Muscle of back (tissue), 11 donors: ENCODE results near the gene PLD2. TPM values are rescaled to one million over a fixed set of nuclear protein-coding genes. Genes with fewer than 3 reads are reported as not detected.
A peak's percentile ranks its signal among the peaks of the same experiment; 100 is the strongest.

ENCODE experiments used
- DNase-seq, 3 donors: peaks; one replicate each; pipeline versions ENCODE4 v3.0.0 to v3.0.0-alpha.2; 2013
- polyA plus RNA-seq, 10 donors: library from polyadenylated mRNA; unstranded; fragments of 120-200 nt; gene quantifications; one replicate each; pipeline ENCODE4 v1.2.1, GENCODE V29; 2013; ENCODE audit not compliant: insufficient read length in 10 of 10

PLD2 gene
- polyA plus RNA-seq, 10 donors = 15.4 to 35.0 (median 24.6) TPM

DNA sequence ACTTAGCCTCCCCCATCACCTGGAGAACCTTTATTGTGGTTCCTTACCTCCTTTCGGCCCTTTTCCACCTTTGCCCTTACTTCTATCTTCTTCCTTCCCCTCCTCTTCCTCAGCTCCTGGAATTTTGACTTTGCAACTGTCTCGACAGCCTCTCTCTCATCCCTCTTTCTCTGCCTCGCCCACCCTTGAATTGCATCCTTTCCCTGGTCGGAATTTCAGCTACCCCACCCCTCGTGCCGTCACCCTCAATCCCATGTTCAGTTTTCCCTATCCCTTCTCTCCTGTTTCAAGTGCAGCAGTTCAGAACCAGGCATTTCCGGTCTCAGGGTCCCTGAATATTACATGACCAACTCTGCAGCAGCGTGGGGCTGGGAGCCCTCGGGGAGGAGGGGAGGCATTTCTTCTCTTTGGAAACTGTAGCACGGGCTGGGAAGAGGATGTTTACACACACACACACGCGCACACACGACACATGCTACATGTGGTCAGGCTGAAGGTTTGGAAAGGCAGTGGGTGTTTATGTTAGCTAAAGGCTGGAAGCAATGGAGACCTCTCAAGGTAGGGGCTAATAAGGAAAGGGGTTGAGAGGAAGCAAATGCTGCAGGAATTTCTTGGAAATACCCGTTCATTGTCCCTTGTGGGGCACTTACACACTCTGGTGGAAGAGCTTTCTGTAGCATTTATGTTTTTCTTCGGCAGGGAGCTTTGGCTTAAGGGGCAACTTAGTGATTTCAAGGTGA, 27.2 kb downstream of the PLD2 start:
- DNase-seq = peak; percentile 22 to 79 (median 48)

DNA sequence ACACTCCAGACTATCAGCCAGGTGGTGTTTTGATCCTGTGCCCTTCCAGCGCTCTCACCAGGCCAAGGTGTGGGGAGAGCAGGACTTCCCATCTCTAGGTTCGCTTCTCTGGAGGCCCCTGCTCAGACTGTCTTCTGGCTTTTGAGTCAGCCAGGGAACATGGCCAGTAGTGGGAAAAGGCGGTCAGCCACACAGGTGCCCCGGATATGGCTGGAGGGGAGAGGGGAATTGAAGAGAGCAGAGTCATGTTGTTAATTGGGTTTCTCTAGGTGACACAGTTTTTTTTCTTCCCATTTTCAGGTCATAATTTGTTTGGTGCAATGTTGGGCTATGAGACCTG, 27.7 kb downstream of the PLD2 start:
- DNase-seq = no peak

DNA sequence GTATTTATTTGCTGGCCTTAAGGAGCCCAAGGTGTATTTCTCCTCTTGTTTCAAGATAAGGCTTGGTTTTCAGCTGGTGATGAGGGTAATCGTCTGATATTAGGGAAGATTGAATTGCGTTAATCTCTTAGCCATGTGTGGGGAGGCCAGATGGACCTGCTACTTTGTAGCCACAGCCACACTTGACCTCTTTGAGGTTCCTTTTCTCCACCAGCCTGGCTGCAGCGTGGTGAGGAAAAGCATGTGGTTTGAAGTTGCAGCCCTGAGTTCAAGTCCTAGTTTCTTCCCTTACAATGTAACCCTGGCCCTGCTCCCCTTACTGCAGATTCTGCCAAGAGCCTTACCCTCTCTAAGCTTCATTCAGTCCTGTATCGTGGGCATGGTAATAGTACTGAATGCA, 29.3 kb downstream of the PLD2 start:
- no peak for DNase-seq

DNA sequence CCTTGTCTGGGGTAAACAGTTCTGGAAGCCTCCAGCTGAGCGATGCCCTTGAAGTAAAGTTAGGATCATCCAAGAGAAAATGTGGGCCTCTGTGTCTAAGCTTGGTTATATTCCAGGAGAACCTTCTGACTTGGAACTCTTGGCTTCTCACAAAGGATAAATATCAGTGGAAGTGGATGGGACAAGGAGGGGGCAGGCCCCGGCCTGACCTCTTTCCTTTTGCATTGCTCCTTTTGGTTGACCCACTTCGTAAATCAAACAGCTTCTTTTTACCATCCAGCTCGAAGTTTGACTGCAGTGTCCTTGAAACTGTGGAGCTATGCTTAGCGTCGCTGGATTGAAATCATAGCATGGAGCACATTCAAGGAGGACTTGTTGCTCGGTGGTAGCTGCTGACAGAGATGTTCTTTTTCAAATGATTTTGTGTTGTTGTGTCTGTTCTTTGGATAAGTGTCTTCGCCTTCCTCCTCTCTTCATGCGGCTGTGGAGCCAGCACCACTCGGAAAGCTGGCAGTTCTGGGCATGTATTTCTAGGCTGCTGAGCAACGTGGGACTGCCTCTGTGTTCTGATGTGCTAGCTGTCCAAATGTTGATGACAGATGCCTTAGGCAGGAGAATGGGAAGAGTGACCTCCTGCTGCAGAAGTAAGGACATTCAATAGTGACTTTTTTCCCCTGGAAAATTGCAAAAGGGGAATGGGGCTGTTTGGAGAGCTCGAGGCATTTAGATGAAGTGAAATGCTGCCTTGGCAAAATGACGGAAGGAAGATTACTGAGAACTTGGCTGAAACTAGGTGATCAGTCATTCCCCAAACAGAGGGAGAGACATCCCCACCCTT, 30.7 kb downstream of the PLD2 start:
- DNase-seq = no peak

DNA sequence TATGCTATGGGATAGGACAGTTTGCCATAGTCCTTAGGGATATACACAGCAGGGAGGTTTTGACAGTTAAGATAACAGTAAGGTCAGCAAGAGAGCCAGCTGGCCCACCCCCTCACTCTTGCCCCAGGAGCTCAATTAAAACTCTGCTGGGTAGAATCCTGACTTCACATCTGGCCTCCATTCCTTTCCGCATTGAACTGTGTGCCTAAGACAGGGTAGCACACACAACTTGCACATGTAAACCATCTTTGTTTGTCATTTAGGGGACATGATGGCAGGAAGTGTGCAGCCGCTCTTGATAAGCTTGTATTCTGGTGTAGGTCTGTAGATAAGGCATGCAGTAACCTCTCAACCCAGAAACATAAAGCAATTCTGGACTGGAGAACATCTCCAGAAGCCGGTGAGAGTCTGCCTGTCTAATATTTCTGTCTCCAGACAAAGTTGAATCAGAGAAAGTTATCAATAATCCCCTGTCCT, 31.4 kb downstream of the PLD2 start:
- DNase-seq = no peak

DNA sequence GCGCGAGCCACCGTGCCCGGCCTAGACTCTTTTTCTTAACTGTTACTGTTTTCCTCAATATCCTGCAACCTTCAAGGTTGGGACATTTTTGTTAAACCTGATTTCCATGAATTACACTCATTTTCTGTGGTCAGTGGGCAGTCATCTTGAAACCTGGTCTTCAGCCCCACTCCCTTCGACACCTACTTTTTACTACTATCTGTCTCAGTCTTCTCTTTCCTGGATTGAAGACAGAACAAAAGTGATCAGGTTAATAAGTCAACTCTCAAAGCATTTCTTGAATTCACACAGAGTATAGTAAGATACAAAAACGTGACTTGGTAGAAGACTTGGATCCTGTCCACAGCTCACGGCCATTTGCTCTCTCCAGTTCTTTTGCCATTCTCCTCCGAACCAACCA, 32.3 kb downstream of the PLD2 start:
- no peak for DNase-seq

DNA sequence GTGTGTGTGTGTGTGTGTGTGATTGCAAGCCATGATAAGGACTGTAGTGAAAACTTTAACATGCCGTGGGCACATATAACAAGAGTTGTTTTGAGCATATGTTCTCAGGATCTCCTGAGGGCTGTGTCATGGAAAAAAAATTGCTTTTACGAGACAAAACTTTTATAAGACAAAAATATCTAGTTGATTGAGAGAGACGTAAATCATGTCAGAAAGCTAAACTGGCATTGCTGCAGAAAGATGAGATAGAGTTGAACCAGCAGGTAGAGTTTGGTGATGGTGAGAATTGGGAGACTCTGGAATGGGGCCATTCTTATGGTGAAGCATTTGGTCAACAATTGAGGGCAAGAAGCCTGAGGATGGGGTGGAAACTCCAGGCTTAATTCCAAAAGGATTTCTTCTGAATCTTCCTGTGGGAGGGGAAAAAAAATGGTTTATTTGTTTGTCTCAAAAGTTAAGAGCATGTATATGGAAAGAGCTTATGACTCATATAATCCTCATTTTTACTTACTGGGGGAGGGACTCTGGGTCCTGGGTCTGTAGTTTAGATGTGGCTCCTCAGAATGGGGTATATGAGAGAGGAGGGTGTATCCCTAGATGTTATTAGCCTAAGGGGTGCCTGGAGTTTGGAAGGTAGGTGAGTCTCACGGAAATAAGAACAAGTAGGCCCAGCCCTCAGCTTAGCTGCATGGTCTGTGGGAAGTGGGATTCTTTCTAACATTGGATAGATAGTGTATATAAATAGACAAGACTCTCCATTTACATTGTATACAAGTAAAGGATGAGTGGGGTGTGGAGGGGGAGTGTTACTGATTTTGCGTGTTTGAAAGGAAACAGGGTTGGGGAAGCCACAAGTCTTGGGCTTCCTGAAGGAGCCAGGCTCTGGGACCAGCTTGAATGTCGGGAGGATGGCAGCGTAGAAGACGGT, 33.3 kb downstream of the PLD2 start:
- DNase-seq = no peak

DNA sequence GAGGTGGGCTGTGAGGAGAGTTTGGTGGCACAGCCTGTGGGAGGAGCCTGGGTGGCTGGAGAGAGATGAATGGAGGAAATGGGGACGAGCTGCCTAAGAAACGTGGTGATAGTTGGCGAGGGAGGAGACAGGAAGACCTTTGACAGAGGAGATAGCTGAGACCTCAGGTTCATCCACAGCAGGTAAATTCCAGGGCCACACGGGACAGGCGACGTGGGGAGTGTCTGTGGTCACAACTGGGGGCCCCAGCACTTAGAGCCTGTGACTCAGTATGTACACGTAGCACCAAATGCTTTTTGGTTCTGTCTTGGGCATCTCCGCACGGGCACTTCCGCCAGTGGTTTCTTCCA, 33.9 kb downstream of the PLD2 start:
- no peak for DNase-seq

DNA sequence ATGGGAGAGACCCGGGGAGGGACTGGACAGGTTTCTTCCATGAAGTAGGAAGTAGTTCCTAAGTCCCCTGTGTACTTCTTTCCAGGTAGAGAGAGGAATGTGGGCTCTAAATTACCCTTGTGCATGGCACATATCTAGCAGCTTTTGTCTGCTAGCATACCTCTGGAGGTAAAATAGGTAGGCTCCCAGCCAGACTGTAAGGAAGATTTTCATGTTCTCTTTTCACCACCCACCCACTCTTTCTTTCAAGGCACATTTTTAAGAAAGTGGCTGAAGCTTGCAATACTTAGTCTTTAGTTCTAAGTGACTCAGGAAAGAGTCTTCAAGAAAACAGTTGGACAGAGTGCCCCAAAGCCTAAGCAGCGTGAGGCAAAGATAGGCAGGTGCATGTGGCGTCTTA, 35.4 kb downstream of the PLD2 start:
- DNase-seq = no peak

DNA sequence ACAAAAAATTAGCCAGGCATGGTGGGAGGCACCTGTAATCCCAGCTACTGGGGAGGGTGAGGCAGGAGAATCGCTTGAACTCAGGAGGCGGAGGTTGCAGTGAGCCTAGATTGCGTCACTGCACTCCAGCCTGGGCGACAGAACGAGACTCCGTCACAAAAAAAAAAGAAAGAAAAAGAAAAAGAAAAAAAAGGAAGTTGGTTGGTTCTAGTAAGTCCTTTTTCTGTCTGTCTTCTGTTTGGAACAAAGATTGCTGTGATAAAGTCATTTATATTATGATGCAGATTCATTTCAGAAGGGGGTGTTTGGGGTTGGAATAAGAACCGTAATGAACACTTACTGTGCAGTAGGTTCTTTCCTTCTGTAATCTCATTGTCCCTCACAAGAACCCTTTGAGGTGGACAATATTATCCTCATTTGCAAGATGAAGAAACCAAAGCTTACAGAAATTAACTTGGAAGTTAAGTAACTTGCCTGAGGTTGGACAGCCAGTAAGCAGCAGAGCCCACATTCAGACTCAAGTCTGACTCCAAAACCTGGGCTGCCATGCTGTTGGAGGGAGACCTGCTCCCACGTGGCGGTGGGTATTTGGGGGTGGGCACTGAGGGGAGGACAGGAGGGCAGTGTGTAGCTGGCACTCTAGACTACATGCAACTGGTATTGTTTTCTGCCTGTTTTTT, 36.5 kb downstream of the PLD2 start:
- no peak for DNase-seq

DNA sequence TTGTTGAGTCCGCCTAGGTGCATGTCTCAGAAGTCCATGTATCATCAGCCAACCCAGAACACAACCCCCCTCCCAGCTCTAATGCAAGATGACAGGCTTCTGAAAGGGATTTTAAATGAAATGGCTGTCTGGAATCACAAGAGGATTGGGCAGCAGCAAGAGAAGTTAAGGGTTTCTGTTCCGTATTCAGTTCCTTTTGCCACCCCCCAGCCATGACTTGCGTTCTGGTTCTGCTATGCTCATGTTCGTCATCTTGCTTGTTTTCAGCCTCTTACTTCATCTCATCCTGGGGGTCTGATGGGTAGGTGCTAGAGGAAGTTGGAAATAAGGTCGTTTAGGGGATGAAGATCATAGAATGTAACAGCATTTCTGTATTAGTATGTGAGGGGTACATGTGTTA, 38.2 kb downstream of the PLD2 start:
- no peak for DNase-seq

DNA sequence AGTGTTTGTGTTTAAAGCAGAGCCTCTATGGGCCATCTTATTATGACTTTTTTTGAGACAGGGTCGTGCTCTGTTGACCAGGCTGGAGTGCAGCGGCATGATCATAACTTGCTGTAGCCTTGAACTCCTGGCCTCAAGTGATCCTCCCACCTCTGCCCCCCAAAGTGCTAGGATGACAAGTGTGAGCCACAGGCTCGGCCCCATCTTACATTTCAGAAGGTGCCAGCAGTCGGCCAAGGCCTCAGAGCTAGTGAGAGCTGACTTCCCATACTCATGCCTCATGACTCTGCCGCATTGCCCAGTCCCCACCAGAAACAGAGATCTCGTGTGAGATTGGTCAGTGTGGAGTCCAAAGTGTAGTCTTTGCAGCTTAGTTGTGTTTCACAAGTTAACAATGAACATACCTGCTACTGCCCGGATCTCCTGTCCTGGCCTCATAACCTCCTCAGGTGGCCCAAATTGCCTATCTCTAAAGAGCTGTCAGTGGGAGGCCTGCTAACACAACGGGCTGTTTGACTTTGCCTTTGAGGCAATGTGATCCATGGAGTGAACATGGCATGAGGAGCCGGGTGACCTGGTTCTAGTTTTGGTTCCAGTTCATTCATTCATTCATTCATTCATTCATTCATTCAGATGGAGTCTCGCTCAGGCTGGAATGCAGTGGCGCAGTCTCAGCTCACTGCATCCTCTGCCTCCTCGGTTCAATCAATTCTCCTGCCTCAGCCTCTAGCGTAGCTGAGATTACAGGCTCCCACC, 39.9 kb downstream of the PLD2 start:
- no peak for DNase-seq

DNA sequence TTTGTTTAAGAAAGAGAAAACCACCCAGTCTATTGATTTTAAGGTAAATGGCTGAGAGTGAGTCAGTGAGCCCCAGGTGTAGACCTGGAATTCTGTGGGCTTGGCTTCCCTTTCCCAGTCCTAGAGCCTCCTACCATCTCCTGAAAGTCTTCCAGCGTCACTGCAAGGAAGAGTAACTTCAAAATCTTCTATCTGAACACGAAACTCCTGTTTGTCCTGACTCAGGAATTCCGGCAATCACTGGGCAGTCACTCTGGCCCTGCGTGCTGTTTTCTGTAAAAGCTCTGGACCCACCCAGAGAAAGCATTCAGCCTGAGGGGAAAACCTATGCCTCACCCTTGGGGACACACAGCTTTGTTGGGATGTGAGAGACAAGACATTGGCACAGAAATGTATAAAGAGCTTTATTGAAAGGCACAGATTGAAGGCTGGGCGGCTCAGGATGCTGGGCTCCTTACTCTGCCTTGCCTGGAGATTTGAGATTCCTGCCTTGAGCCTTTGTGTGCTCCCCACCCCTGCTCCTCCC, 42.1 kb downstream of the PLD2 start:
- no peak for DNase-seq

DNA sequence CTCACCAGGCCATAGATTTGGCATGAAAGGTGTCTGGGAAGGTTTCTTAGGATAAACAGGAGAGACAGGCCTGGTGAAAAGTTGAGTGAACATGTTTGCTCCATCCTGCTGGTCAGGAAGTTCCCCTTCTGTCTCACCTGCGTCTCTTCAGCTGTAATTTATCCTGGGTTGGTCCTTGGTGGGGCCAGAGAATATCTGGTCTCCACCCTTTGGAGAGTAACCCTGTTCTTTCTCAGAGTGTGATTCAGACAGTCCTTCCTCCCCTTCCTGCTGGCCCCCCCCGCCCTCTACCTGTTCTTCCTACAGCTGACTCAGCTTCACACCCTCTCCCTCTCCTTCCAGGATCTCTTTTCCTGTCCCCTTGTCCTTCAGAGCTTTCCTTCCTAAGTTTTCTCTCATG, 43.3 kb downstream of the PLD2 start:
- no peak for DNase-seq

DNA sequence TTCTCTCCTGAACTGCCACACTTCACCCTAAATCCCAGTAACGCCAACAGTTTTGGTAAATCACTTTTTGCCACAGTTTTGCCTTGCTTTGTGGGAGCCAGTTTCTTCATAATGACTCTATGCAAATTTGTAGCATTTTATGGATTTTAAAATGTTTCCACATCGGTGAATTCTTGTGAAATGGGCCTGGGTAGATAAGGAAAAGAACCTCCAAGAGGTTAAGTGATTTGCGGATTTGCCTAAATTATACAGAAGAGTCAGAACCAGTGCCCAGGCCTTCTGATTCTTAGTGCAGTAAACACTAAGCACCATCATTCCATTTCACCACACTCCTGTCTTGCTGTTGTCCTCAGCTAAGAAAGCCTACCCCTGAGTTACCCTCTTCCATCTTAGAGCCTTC, 44.1 kb downstream of the PLD2 start:
- no peak for DNase-seq

DNA sequence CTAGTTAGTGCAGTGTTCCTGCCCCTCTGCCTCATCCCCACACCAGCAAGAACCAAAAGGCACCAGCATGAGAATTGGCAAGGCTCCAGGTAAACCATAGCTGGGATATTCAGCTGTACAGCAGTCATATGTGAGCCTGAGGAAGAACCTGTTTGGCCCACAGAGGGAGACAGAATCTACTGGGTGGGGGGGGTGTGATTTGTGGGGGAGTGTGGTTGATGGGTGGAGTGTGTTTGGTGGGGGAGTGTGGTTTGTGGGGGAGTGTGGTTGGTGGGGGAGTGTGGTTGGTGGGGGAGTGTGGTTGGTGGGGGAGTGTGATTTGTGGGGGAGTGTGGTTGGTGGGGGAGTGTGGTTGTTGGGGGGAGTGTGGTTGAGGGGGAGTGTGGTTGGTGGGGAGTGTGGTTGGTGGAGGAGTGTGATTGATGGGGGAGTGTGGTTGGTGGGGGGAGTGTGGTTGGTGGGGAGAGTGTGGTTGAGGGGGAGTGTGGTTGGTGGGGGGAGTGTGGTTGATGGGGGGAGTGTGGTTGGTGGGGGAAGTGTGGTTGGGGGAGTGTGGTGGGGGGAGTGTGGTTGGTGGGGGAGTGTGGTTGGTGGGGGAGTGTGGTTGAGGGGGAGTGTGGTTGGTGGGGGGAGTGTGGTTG, 45.7 kb downstream of the PLD2 start:
- no peak for DNase-seq

DNA sequence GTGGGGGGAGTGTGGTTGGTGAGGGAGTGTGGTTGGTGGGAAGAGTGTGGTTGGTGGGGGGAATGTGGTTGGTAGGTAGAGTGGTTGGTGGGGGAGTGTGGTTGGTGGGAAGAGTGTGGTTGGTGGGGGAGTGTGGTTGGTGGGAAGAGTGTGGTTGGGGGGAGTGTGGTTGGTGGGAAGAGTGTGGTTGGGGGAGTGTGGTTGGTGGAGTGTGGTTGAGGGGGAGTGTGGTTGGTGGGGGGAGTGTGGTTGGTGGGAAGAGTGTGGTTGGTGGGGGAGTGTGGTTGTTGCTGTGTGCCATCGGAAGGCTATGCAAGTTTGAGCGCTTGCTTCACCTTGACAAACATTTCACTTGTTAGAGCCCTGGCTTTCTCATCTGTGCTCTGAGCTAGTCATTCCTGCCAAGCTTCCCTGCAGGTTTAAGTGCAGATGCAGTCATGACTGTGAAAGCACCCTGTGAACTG, 46.3 kb downstream of the PLD2 start:
- no peak for DNase-seq

DNA sequence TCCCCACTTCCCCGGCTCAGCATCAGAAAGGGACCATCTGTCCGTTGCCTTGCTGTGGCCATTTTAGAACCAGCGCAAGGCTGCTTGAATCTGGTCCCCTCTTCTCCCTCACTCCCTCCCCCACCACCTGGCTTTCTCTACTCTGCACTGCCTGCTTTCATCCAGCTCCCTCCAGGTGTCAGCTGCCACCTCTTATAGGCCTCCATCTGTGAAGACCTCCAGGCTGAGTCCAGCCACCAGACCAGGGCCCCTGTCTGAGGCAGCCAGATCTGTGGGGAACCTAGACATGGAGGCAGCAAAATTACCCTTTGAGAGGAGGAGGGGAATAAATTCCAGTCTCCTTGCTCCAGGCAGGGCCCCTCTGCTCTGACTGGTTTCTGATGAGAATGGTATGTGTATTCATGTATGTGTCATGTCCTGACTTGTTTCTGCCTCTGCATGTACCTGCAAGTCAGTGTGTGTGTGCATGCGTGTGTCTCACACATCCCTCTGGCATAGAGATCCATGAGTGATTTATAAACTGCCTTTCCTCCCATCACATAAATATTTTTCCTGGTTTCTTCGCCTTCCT, 47.2 kb downstream of the PLD2 start:
- DNase-seq = no peak

DNA sequence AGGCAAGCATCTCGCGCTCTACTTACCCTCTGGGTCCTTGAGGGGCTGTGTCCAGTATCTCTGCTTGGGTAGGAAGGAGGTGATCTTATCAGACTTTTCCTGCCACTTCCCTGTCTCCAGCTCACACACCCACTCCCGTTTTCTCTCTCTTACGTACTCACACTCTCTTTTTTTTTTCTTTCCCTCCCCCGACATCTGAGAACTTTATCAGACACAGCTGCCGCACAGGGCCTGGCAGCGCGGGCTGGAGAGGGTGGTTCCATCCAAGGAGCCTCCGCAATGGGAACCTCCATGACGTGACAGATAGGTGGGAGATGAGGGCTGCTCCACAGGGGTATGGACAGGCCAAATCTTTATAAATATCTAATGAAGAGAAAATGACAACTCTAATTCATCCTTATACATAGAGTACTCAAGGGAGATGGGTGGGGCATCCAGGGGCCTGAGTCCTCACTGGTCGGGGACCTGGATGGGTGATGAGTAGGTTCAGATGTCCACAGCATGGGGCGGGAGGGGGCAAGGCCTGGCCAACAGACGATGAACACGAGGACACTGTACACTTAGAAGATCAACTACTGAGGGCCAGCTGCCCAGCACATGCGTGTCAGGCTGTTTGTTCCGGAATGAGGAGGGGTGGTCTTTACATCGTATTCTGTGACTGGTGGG, 49.5 kb downstream of the PLD2 start:
- DNase-seq = no peak
